Central memory CD4-positive, alpha-beta T cell (primary cell): ENCODE data around the gene SUGCT.

ENCODE experiments used
- DNase-seq: peaks from one replicate; pipeline ENCODE4 v3.0.0; 2022

Gene SUGCT

DNA sequence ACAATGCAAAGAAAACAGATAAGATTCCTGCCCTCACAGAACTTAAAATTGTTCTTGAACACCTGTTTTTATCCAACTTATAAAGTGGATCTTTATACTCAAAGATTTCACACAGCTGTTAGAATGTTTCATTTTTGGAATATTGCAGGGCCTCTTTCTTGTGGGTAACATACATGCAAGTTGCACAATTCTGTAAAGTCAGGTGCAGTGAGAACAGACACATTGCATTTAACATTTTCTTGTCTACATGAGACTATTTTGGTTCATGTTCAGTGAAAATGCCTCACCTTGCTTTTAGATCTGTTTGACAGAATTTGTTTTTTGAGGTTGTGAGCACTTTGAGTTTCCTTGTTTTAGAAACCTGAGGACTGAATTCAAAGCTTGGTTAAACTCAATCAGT is 707.8 kb downstream of the SUGCT start:
- no peak for DNase-seq

DNA sequence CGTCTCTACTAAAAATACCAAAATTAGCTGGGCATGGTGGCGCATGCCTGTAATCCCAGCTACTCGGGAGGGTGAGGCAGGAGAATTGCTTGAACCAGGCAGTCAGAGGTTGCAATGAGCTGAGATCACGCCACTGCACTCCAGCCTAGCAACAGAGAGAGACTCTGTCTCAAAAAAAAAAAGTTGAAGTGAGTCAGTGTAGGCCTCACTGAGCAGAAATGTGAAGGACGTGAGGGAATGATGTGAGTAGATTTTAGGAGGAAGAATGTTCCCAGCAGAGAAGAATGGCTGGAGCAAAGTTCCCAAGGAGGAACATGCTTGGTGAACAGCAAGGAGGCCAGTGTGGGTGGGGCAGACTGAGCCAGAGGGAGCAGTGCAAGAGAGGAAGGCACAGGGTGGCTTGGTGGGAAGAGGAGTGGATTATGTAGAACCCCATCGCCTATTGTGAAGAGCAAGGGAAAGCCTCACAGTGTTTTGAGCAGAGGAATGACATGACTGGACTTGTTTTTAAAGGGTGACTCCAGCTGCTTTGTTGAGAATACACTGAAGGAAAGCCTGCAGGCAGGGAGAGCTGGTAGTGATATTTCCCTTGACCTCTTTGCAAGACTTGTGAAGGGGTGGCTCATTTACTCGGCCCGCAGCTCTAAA is 708.7 kb downstream of the SUGCT start:
- DNase-seq, result no peak

DNA sequence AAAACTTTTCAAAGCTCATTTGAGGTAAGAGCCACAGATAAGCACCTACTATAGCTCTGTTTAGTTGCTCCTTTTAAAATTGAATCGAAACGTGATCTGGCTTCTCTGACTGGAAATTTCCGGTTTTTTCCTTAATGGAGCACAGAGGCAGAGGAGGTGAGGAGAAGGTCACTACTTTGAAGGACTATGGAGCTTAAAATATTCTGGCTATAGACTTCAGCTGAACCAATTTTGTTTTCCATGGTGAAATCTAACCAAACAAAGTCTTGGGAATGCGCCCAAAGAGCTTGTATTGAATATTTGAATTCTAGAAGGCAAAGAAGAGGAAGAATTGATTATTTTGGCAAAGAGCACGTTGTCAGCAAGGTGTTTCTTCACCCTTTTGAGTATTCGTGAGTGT is 711.1 kb downstream of the SUGCT start:
- DNase-seq, result no peak

DNA sequence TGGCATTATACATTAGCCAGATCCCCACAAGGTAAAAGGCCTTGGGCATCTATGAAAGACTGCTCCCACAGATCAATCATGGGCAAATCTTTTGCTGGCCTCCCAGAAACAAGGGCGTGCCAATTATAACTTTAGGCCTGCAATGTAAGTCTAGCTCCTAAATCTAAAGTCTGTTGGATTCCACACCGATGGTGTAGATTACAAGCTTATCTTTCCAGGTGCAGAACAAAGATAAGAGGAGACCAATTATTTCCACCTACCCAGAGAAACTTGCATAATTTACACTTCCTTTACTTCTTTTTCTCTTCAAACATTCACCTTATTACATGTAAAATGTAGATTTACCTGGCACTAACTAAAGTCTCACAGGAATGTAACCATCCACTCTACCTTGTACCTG is 713.1 kb downstream of the SUGCT start:
- no peak for DNase-seq

DNA sequence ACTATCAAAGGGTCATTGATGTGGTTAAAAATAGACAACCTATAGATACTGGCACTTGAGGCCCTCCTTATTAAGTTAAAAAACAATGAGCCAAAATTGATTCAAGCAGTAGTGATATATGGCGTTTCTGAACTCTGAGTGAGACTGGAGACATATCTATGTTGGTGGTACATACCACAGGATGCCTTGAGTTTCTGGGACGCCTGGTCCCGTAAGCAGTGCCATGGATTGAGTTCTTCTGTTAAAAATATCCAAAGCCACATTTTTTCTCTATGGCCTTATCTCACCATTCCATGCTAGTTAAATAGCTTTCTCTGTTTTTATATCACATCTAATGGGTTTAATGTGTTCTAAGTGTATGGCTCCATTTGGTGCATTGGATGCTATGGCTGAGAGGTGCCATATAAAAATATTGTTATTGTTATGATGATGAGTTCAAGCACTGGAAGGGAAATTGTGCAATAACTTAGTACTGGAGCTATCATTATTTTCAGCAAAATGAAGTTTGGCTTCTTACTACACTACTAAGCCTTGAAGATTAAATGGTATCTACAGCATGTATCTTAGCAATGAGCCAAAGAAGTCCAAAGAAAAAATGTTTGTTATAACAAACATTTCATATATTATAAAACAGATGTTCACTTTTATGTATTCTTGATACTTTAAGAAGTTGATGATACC is 713.9 kb downstream of the SUGCT start:
- no peak for DNase-seq

DNA sequence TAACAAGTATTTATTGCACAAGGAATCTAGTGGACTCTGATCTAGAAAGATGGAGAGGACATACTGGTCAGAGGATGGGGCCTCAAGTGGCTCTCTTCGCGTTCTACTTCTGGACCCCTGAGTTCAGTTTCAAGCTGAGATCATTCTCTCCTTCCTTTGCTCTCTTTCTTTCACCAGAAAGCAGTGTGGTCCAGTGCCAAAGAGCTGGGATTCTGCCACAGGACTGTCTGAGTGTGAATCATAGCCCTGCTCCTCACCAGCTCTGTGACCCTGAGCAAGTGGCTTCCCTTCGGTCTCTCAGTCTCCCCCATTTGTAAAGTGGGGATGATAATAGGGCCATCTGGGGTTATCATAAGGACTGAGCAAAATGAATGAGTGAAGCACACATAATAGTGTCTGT is 715.2 kb downstream of the SUGCT start:
- no peak for DNase-seq

DNA sequence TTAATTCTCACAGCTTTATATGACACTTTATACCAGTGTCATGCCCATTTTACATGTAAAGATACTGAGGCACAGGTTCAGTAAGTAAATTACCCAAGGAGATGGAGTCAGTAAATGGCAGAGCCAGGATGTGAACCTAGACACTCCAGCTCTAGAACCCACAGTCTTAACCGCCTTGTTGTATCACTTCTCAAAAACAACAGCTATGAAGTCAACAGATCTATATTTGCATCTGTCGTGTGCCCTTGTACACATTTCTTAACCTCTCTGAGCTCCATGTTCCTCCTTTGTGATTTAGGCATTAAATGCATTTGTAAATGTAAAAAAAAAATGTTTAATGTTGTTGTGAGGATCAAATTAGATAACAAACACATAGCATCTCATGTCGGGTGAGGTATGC is 716.2 kb downstream of the SUGCT start:
- DNase-seq, result no peak

DNA sequence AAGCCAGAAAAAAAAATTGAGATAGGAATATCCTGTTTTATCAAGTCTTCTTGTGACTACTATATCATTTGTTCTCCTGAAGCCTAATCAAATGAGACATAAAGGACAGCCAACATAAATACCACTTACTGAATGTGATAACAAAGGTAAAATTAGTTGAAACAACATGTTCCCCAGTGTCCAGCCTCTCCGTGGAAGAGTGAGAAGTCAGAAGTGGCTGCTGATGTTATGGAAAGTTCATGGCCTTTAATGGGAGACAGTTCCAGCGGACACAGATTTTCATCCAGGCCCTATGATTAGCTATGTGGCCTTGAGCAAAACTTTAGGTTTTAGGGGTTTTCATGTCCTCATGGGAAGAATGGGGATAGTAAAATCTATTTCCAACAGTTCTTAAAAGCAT is 724.3 kb downstream of the SUGCT start:
- DNase-seq, result no peak

DNA sequence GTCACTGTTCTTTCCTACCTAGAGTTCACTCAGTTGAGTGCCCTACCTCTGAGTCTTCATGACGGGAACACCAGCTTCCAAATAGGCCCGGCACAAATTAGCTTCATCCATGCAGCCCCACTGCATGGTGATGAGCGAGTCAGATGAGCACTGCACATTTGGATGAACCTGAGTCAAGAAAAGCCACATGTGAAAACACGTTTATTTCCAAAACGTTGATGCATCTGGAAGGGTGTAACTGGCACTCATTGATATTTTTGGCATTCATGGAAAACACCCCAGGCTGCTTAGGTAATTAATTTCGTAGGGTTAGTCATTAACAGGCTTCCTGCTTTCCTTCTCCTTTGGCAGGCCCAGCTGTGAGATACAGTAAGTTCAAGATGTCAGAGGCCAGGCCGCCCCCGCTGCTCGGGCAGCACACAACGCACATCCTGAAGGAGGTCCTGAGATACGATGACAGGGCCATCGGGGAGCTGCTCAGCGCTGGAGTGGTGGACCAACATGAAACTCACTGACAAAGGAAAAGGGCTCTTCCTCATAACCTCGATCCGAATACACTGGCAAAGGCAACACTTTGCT is 725.2 kb downstream of the SUGCT start:
- no peak for DNase-seq

DNA sequence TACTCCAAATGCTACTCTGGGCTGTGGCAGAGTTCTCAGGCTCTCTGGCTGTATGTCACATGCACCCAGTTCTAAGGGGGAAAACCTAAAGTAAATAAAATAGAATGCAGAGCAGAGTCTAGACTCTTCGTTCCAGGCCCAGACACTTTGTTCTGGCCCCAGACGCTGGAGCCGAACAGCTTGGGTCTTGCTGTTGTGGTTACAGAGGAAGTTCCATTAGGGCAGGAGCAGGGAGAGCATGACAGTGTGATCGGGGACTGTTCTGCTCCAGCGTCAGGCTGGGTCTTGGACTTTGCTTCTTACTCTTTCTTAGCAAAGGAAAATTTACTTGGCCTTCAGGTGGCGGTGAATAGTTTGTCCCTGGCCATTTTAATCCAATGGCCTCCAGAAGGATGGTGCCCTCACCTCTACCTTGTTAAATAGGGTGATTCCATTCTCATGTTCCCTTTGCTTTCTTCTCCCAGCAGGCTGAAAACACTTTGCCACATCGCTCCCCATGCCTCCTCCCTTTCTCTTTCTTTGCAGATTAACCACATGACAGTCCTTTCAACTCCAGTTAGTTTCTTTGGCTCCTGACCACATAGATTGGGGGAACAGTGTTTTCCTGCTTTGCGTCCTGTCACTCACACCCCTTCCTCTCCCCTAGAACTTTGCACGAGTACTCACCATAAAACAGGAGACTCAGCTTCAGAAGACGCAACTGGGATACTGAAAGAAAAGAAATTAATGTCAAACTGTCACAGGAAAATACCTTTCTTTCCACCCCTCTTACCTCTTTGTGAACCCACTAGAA is 730.8 kb downstream of the SUGCT start:
- DNase-seq, result no peak

DNA sequence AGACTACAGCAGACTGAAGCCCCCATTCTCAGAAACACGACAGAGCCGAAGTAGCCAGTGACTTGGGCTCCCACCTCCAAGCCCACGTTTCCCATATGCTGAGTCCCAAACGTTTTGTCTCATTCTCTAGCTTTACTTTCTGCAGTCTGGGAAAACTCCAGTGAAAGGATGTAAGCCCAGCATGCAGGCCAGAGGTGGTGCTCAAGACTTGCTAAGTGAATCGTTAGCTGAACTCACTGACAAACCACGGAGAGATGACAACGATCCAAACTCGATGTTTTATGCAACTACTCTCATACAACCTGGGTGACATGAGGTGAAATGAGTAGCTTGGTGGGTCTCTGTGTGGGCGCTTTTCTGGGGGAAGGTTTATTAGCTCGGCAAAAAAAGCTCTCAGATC is 731.8 kb downstream of the SUGCT start:
- DNase-seq, result no peak

DNA sequence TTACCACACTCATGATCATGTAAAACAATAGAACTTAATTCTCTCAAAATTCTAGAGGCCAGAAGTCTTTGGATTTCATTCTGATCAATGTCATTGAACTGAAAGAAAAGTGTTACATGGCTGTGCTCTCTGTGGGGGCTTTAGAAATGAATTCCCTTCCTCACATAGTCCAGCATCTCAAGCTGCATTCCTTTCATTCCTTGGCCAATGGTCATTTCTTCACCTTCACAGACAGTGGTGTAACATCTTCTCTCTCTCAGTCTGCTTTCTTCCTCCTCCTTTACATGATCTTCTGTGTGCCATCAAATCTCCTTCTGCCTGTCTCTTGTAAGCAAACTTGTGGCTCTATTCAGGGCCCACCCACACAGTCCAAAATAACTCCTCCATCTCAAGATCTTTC is 735.3 kb downstream of the SUGCT start:
- DNase-seq, result no peak

DNA sequence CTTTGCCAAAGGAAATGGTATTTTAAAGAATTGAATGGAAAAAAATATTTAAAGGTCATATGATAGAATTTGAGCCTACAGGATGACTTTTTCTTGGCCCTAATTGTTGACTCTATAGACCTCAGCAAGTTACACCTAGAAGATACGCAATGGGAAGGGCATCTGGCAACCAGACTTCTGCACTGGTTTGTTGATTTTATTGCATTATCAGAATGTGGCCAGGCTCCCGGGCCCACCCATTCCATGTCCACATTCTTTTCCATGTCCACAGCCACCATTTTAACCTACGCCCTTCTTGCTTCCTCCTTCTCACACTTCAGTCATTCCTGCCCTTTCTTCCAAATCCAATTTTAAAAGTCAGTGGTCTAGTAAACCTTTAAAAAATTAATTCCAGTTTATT is 738.4 kb downstream of the SUGCT start:
- DNase-seq, result no peak

DNA sequence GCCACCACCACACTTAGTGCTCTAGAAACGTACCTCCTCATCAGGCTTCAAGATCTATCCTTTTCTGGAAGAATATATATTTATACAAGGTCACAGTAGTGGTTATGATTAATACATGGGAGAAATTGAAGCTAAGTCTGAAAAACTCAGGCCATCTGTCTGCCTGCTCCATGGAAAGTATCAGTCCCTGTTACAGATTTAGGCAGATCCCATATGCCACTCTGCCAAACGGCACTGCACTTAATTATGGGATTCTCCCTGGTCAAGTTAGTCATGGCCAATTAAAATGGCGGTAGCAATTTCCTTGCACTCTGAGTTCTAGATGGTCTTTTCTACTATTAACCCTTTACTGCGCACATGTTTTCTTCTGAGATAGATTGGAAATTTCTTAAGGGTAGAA is 740.0 kb downstream of the SUGCT start:
- no peak for DNase-seq

DNA sequence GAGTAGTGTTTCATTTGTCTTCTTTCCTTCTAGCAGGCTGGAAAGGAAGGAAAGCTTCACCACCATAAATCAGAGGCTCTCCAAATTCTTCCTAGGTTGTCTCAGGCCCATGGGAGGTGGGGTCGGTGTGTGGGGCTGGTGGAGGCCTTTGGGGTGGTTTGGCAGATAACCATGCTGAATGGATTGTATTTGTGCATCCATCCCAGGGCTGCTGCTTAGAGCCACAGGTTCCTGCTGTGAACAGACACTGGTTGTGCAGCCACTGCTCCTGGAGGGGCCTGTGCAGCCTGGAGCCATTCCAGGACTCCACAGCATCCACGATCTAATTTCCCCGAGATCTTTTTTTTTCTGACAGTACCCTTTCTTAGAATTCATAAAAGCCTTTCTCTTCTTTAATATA is 741.8 kb downstream of the SUGCT start:
- DNase-seq, result no peak

DNA sequence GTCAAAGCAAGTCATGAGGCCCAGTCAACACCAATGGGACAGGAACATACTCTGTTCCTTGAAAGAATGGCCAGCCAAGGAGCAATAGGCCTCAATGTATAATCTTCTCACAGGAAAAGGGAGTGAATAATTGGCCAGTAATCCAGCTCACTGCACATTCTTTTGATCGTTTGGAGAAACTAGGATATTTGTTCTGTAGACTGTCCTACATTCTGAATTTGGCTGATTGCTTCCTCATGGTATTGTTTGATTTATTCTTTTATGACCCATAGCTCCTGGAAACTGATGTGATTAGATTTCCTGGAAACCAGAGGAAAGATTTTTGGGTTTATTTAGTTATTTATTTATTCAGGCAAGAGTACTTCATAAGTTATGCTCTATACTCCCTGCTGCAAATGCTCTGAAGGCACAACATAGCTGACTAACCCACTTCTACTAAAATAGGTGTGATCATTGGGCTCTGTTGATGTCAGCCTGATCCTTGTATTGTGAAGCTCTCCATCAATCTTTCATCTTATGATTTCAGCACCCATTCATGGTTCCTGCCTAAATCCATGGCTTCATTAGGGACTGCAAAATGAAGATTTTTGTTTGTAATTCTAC is 745.2 kb downstream of the SUGCT start:
- no peak for DNase-seq

DNA sequence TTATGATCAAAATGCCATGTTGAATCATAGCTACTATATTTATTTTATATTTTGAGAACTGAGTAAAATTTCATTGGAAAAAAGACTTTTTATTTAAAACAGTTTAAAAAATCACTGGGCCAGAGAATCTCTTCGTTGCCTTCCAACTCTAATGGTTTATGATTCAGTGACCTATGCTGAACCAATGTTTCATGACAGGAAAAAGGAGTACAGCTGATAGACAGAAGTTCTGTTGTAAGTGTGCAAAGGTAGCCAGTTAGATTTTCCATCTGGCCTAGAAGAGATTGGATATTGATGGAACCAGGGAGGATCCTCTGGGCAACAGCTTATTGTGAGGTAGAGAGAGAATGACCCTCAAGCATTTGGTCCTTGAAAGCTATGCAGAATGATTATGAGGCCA is 745.8 kb downstream of the SUGCT start:
- DNase-seq, result no peak

DNA sequence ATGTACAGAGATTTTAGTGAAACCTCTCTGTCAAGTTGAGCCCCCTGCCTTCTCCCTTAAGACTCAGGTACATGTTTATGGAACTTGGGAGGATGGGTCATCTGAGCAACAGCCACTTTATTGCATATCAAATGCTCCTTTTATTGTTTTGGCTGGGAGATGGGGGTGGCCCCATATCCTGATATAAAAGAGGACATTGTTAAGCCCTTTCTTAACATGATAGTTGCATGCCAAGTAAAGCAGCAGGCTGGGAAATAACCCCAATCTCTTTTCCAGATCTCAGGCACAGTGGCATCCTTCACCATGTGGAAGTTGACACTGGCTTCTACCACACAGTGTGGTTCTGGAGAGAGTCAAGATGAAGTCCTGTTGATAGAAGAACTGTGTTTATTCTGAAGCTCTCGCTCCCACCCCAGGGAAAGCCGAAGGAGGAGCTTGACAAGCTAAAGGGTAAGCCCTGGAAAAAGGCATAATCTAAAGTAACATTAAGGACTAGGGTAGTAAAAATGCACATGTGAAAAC is 746.7 kb downstream of the SUGCT start:
- no peak for DNase-seq

DNA sequence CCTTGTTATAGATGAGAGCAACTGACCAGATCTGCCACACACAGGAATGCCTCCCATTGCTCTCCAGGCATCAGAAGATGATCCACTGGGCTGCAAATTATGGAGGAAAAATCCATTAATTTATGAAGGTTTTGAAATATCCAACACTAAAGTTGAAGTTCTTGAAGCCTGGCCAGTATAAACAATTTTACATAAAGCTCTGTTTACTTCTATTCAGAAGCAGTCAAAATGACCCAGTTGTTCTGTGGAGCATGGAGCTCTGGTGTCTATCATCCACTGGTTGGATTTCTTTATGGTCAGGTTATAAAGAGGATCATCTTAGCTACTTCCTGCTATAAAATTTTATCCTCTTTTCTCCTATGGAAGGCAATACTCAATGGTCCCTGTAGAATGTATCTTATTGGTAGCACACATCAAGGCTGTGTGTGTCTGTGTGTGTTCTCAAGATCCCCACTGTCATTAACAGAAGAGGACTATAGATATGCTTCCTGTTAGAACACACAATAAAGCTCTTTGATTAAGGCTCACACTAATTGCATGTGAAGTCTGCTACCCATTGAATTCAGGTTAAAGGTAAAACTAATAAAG is 747.4 kb downstream of the SUGCT start:
- DNase-seq, result no peak

DNA sequence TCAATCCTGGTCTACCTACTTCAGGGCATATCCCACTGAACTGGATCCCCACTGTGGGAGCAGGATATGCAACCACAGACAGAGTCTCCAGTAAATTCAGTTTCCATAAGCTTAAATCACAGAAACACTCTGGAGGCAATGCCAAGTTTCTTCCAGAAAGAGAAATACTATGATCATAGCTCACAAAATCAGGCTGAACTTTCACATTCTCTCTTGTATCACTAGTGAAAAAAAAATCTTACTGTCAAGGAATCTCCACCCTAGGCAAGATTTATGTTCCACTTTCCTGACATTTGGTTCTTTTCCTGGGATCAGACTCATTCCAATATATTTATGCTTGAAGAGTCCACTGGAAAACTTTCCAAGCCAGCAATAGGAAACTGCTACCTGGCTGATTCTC is 749.0 kb downstream of the SUGCT start:
- no peak for DNase-seq

DNA sequence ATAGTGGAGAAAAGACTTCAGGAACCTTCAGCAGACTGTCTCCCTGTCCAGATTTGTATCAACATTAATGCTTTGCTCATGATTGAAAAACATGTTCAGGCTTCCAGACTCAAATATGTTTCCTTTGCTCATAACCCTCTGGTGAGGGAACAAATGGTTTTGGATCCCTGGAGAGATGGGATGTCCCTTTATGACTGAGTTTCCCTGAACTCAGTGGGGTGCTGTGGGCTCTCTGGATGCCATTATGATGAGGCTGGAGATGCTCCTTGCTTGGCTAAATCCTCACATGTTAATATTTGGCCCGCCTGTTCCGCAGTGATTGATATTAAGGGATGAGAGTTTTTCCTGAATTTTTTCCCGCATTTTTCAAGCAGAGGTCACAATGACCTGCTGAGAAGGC is 749.4 kb downstream of the SUGCT start:
- DNase-seq, result no peak

DNA sequence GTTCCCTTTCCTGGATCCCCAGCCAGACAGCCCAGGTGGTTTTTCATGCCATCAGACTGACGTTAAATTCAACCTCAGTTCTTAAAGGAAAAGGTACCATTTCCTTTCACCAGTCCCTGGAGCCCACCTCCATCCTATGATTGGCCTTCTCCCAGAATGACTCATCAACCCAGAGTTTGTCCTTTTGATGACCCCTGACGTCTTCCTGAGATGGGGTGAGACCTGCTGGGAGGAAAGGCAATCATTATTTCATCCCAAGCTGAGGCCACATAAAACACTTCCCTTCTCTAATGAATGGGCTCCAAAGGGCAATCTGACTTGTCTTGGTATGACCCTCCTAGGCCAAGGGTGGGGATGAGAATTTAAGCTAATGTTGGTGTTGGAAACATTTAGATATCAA is 750.7 kb downstream of the SUGCT start:
- DNase-seq, result no peak

DNA sequence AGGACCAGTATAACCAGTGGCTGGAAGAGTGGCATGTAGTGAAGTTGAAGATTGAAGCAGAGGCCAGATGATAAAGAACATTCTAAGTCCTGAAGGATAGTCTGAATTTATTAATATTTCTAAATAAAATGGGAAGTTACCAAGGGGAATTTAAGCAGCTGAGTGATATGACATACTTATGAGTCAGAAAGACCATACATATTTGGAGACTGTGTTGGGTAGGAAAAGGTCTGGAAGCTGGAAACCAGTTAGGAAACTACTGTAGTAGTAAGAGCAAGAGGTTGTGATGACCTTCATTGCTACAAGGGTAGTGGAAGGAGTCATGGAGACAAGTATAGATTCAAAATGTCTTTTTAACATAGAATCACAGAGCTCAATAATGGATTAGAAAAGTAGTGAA is 752.3 kb downstream of the SUGCT start:
- no peak for DNase-seq
